ENCODE measurements around the gene PIGV.

GRCh38 chr1:26832249-26832960 is 44.7 kb downstream of the PIGV start:
- TF ChIP-seq POLR2A (IDR thresholded peaks at IDR 0.05; ENCODE audit: low read length) (no peak), GATA1 (IDR thresholded peaks at IDR 0.05; ENCODE audit: low read depth, low read length) (no peak)
